ENCODE measurements around the gene SLC9A1. TPM values are rescaled to one million over a fixed set of nuclear protein-coding genes. Genes with fewer than 3 reads are reported as not detected.

SLC9A1 gene
- total and polyA plus RNA-seq, 2 donors (not counting 1 experiment from before 2014, with no cell fraction given) = 7.3 to 22.5 TPM

DNA sequence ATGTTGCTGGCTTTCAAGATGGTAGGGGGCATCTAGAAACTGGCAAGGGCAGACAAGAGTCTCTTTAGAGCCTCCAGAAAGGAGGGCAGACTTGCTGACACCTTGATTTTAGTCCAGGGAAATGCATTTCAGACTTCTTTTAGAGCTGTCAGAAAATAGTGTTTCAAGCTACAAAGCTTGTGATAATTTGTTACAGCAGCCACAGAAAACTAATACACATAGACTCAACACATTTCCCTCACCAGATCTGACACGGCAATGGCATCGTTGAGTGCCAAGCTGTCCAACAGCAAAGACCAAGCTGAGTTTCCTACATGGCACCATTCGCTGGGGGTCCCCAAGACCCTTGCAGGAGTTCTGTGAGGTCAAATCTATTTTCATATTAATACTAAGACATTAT is 62.0 kb downstream of the SLC9A1 start:
- Histone ChIP-seq H3K4me2 (replicated peaks; ENCODE audit: low read depth, low read length, poor library complexity, severe bottlenecking) (no peak overlapping the region), H3K27me3 (replicated peaks in 1 of 4; ENCODE audit: control extremely low read depth in 1 of 4, control insufficient read depth in 3 of 4, insufficient read depth in 4 of 4, low read length in 3 of 4) (no peaks in the 10 kb centered on the region), H3K4me1 (ENCODE audit: control insufficient read depth in 2 of 2, insufficient read depth in 2 of 2, low read length in 2 of 2) (no peaks in the 10 kb centered on the region), H4K20me1 (ENCODE audit: control insufficient read depth, insufficient read depth, low read length, poor library complexity, severe bottlenecking) (no peaks in the 10 kb centered on the region), H3K9me3 (ENCODE audit: control extremely low read depth in 1 of 3, control insufficient read depth in 2 of 3, insufficient read depth in 1 of 3, low read length in 2 of 3) (no peaks in the 10 kb centered on the region), H3K27ac (ENCODE audit: low read length in 2 of 2) (no peak overlapping the region), H3K4me3 (ENCODE audit: control extremely low read depth in 1 of 5, extremely low read depth in 1 of 5, insufficient read depth in 1 of 5, low read depth in 2 of 5, low read length in 4 of 5) (no peak overlapping the region), H3K9ac (ENCODE audit: low read length) (no peak overlapping the region), H3K79me2 (ENCODE audit: control insufficient read depth, insufficient read depth, low read length) (no peaks in the 10 kb centered on the region), H3K36me3 (replicated peaks in 1 of 2; ENCODE audit: control extremely low read depth in 1 of 2, control insufficient read depth in 1 of 2, extremely low read depth in 1 of 2, insufficient read depth in 2 of 2, low read length in 1 of 2) (no peaks in the 10 kb centered on the region), H2AFZ (ENCODE audit: insufficient read depth, low read depth, low read length, poor library complexity, severe bottlenecking) (no peak overlapping the region)
- CTCF ChIA-PET = interaction anchor here (0.6 to 11.7 kb wide), 5 partner anchors 10 to 104 kb away, joined by 3 to 388 read pairs (median 4); no protein-coding TSS in a partner anchor
- WGBS (ENCODE audit: insufficient coverage) = 95% methylated on average over 2 of the region's 3 CpGs
- Mint-ChIP-seq H3K4me1 (peaks cover 3% of the 10 kb centered on the region), H3K4me3 (no peak overlapping the region), H3K9me3 (ENCODE audit: insufficient read depth) (no peaks in the 10 kb centered on the region), H3K27me3 (peaks cover 3% of the 10 kb centered on the region), H3K27ac (no peak overlapping the region)
- TF ChIP-seq EZH2 (IDR thresholded peaks at IDR 0.05; ENCODE audit: borderline replicate concordance, insufficient read depth, low read depth, low read length, poor library complexity, severe bottlenecking) = no peak
- TF ChIP-seq, protein P1, sequence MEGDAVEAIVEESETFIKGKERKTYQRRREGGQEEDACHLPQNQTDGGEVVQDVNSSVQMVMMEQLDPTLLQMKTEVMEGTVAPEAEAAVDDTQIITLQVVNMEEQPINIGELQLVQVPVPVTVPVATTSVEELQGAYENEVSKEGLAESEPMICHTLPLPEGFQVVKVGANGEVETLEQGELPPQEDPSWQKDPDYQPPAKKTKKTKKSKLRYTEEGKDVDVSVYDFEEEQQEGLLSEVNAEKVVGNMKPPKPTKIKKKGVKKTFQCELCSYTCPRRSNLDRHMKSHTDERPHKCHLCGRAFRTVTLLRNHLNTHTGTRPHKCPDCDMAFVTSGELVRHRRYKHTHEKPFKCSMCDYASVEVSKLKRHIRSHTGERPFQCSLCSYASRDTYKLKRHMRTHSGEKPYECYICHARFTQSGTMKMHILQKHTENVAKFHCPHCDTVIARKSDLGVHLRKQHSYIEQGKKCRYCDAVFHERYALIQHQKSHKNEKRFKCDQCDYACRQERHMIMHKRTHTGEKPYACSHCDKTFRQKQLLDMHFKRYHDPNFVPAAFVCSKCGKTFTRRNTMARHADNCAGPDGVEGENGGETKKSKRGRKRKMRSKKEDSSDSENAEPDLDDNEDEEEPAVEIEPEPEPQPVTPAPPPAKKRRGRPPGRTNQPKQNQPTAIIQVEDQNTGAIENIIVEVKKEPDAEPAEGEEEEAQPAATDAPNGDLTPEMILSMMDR (IDR thresholded peaks at IDR 0.05) = no peak
- intact Hi-C loops (cut with micrococcal nuclease) = no loop called here
- ATAC-seq (ENCODE audit: low read depth) = no peak
- DNase-seq = no peak
- POLR2A ChIA-PET = no interaction called here

GRCh38 chr1:27090911-27091310 is 64.0 kb downstream of the SLC9A1 start:
- Histone ChIP-seq H3K36me3 (replicated peaks in 1 of 2; ENCODE audit: control extremely low read depth in 1 of 2, control insufficient read depth in 1 of 2, extremely low read depth in 1 of 2, insufficient read depth in 2 of 2, low read length in 1 of 2) (no peaks in the 10 kb centered on the region), H3K4me1 (ENCODE audit: control insufficient read depth in 2 of 2, insufficient read depth in 2 of 2, low read length in 2 of 2) (no peaks in the 10 kb centered on the region), H2AFZ (ENCODE audit: insufficient read depth, low read depth, low read length, poor library complexity, severe bottlenecking) (no peak overlapping the region), H4K20me1 (ENCODE audit: control insufficient read depth, insufficient read depth, low read length, poor library complexity, severe bottlenecking) (no peaks in the 10 kb centered on the region), H3K27ac (ENCODE audit: low read length in 2 of 2) (no peak overlapping the region), H3K79me2 (ENCODE audit: control insufficient read depth, insufficient read depth, low read length) (no peaks in the 10 kb centered on the region), H3K9ac (ENCODE audit: low read length) (no peak overlapping the region), H3K9me3 (ENCODE audit: control extremely low read depth in 1 of 3, control insufficient read depth in 2 of 3, insufficient read depth in 1 of 3, low read length in 2 of 3) (no peaks in the 10 kb centered on the region), H3K4me2 (replicated peaks; ENCODE audit: low read depth, low read length, poor library complexity, severe bottlenecking) (no peak overlapping the region), H3K27me3 (replicated peaks in 1 of 4; ENCODE audit: control extremely low read depth in 1 of 4, control insufficient read depth in 3 of 4, insufficient read depth in 4 of 4, low read length in 3 of 4) (peaks cover 0 to 9% (median 1%) of the 10 kb centered on the region in 4 experiments), H3K4me3 (ENCODE audit: control extremely low read depth in 1 of 5, extremely low read depth in 1 of 5, insufficient read depth in 1 of 5, low read depth in 2 of 5, low read length in 4 of 5) (no peak overlapping the region)
- CTCF ChIA-PET = interaction anchor here (0.8 to 2.7 kb wide), 3 partner anchors 46 to 527 kb away, joined by 4 to 14 read pairs (median 5); no protein-coding TSS in a partner anchor
- Mint-ChIP-seq H3K27ac (no peak overlapping the region), H3K9me3 (ENCODE audit: insufficient read depth) (no peaks in the 10 kb centered on the region), H3K4me3 (no peak overlapping the region), H3K4me1 (no peaks in the 10 kb centered on the region), H3K27me3 (peaks cover 6% of the 10 kb centered on the region)
- DNase-seq (no peak), ATAC-seq (ENCODE audit: low read depth) (no peak)
- WGBS (ENCODE audit: insufficient coverage) = 100% methylated on average over 2 of the region's 5 CpGs
- POLR2A ChIA-PET = no interaction called here
- TF ChIP-seq, protein P1 (IDR thresholded peaks at IDR 0.05) = no peak
- TF ChIP-seq EZH2 (IDR thresholded peaks at IDR 0.05; ENCODE audit: borderline replicate concordance, insufficient read depth, low read depth, low read length, poor library complexity, severe bottlenecking) = no peak
- intact Hi-C loops (cut with micrococcal nuclease) = no loop called here
